ENCODE measurements around the gene PRKCZ.

PRKCZ gene

DNA sequence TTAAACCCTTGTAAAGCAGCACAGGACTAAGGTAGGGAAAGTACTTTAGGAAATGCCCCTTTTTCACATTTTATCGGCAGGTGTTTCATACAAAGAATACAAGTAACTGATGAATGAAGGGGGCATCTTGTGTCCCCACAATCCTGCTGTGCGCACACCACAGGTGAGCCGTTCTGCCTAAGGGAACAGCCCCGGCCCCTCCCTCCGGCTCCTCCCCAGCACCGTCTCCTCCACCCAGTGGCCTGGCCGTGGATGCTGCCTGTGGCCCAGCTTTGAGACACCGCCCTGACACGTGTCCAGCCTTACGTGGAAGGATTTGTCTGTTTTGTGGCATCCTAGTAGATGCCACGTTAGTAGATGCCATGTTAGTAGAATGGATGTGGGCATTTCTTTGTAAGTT is 131.5 kb downstream of the PRKCZ start:
- no peak for DNase-seq

DNA sequence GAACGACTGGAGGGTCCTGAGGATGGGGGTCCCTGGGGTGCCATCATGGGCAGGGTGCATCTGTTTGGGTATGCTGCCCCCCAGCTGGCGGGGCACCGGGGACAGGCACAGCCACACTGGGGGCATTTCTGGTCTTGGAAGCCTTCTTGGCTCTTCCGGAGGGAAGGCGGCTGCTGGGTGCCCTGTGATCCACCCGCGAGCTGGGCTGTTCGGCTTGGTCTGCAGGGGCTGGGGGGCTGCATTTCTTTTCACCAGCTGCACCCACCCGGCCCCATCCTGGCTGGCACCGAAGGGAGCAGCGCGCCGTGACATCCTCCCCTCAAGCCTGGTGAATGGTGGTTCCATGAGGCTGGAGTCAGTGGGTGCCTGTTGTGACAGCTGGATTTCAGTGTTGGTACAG is 132.2 kb downstream of the PRKCZ start:
- no peak for DNase-seq

DNA sequence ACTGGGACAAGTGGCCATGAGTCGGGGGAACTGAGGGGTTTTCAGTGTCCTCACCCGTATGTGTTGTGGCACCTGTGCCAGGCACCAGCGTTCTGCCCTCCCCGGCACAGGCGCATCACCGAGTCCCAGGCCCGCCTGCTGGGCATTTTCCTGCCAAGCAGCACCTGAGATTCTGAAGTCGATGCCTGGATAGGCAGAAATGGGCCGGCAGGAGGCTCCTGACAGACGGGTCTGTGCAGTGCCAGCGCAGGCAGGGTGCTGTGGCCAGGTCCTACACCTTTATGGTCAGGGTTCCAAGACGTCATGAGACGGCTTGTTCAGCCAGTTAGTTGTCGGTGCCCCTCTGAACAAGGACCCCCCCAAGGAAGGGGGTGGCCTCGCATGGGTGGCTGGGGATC is 133.7 kb downstream of the PRKCZ start:
- no peak for DNase-seq

DNA sequence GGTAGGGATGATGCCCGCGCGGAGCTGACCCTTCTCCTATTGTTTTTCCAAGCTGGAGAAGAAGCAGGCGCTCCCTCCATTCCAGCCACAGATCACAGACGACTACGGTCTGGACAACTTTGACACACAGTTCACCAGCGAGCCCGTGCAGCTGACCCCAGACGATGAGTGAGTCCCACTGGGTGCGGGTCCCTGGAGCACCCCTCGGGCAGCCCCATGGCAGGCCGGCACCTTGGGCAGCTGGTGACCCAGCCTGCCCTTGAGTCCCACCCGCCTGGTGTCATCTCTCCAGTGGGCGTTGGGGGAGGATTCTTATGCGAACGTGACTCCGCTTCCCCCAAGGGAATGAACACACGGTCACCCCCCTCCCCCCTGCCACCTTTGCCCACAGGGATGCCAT is 134.3 kb downstream of the PRKCZ start:
- DNase-seq: no peak

DNA sequence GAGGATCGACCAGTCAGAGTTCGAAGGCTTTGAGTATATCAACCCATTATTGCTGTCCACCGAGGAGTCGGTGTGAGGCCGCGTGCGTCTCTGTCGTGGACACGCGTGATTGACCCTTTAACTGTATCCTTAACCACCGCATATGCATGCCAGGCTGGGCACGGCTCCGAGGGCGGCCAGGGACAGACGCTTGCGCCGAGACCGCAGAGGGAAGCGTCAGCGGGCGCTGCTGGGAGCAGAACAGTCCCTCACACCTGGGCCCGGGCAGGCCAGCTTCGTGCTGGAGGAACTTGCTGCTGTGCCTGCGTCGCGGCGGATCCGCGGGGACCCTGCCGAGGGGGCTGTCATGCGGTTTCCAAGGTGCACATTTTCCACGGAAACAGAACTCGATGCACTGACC is 134.7 kb downstream of the PRKCZ start:
- no peak for DNase-seq

DNA sequence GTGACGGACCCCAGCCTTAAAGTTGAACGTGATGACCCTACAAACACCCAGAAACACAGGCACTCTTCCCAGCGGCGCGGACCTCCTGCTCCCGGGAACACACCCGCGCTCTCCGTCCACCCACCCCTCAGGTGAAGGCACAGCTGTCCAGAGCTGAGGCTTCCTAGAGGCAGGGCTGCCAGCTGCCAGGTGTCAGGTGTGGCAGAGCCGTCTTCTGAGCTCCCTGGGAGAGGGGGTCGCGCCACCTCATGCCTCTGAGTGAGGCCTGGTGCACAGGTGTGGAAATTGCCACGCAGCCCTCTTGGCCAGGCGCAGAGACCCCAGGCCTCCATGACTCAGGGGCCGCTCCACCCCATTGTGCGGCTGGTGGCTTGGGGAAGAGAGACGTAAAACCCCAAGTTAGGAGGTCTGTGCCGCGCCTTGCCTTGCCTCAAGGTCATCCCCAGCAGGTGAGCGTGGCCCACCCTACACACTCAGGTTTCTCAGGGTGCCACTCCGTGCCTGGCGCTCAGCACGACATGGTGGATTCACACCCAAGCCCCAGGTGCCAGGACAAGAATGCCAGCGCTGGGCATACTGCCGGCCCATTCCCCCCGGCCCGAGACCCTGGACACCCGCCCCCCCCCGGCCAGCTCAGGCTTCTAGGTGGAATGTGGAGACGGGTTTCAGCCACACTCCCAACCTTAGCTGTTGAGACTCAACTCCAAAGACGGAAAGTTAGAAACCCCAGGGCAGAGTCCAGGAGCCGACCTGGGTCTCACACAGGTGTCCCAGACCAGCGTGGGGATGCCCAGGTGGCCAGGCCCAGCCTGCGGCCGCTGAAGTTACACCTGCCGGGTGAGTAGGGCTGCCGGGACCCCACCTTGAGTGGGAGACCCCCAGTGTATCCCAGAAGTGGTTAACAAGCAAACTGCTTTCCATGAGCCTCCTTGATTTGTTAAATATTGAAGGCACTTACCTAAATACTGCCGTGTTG is 136.0 kb downstream of the PRKCZ start:
- no peak for DNase-seq

DNA sequence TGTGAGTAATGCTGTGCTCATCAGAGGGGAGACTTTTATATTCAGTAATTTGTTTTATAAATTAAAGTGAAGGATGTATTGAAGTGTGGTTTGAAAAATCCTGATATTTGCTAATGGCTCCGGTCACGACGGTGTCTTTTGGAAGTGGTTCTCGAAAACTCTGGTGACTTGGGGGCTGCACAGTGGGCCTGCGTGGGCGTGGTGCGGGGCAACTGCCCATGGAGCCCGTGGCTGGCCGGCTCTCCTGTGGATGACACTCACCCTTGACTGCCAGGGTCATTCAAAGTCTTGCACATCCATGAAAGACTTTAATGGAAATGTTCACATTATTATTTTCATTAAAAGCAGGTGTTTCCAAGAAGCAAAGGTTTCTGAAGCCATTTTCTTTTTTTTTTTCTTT is 136.7 kb downstream of the PRKCZ start:
- no peak for DNase-seq

DNA sequence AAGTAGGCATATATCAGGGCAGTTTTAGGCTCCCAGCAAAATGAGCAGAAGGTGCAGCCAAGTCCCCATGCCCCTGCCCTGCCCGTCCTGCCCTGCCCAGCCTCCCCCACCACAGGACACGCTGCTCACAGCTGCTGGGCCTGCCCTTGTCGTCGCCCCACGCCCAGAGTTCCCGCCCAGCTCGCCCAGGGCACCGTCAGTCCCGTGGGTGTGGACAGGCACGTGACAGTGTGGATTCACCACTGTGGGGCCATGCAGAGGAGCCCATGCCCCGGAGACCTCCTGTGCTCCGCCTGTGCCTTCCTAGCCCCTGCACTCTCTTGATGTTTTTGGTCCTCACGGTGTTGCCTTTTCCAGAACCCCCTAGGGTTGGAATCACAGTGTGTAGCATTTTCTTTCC is 137.4 kb downstream of the PRKCZ start:
- no peak for DNase-seq

DNA sequence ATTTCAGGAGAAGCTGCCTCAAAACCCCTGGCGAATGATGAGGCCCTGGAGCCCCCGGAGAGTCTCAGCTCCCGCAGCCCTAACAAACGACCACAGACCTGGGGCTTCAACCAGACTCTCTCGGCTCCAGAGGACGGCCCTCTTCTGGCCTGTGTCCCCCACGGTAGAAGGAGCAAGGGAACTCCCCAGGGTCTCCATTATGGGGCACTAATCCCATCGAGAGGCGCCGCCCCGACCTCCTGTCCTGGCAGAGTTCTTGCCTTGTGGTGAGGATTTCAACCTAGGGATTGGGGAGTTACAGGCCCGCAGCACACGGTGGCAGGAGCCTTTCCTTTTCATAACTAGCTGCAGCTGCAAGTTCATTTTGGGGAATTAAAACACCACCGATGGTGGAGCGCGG is 138.1 kb downstream of the PRKCZ start:
- DNase-seq: peak in 1 of 2 experiments; percentile 67

DNA sequence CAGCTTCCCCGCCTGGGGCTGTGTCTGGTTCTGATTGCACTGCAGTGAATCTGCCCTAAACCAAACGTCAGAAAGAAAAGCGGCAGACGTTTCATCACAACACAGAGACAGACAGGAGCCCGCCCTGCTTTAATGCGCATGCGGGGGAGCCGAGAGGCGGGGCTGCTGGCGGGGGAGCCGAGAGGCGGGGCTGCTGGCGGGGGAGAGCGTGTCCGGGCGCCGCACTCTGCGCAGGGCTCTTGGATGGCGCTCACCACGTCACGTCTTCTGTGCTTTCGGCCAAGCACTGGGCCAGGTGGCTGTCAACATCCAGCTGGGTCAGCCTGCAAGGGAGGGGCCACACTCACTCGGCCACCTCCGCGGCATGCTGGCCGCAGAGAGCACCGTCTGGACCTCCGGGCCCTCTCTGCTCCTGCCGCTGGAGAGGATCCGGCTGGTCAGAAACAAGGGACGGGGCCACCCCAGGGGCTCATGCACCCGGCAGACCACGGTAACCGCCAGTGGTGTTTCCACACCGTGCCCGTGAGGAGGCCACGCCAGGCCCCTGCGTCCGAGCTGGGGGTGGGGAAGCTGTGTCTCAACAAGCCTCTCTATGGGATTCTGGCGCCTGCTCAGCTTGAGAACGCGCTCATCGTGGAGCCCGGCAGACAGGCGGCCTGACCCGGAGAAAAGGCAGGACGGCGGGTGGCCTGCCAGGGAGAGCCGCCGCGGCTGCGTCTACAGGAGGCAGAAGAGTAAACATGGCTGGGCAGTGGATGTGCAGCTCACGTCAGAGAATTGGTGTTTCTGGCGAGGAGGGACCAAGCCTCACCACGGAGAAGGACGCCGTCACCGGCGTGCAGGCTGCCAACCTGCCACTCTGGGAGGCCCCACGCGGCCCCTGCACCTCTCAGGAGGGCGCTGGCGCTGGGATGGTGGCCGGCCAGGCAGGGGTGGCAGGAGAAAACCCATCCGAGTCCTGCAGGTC is 139.5 kb downstream of the PRKCZ start:
- DNase-seq: peak; percentile 80 to 92

DNA sequence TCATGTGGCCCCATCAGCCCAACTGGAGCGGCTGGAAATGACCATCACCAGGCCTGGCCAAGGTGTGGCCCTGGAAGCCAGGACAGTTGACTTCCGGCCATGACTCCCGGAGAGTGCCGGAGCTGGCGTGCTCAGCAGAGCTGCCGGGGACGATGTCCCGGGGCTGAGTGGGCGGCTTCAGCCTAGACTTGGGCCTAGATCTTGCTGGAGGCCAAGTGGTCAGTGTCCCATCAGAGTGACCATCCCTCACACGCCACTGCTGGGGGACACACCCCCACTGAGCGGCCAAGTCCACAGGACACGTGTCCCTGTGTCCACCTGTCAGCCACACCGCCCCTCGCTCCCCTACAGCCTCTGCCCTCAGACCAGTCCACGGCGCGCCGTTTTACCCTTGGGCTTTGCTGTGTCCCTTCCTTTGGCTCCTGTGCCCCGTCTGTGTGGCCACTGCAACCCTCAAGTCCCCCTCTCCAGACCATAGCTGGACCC is 140.3 kb downstream of the PRKCZ start:
- no peak for DNase-seq

DNA sequence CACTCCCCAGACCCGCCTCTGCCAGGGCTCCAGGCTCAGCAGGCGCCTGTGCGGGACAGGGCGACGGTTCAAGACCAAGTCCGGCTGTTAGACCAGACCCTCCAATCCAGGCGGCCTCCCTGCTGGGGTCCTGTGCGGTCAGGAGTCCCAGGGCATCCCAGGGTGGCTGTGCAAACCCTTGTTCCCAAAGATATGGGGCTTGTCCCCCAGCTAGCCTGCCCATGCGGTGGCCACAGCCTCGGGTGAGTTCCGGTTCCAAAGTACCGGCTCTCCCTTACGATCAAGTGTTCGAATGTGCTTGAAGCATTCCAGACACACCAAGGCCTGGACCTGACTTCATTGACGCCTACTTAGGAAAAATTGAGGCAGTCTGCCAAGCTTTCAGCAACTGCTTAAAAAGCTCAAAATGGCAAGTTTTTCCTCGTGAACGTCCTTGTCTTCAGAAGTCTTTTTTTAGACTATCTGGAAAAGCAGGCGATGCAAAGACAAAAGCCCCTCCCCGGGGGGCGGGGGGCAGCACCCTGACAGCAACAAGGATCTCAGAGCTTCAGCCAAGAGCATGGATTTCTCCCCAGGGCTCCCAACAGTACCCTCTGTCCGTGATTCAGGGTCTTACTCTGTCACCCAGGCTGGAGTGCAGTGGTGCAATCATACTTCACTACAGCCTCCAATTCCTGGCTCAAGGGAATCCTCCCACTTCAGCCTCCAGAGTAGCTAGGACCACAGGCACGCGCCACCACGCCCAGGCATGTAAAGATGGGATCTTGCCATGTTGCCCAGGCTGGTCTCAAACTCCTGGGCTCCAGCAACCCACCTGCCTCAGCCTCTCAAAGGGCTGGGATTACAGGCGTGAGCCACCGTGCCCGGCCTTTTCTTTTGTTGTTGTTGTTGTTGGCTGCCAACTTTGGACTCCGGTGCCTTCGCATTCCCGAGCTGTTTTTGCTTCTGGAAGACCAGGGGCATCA is 142.1 kb downstream of the PRKCZ start:
- no peak for DNase-seq

DNA sequence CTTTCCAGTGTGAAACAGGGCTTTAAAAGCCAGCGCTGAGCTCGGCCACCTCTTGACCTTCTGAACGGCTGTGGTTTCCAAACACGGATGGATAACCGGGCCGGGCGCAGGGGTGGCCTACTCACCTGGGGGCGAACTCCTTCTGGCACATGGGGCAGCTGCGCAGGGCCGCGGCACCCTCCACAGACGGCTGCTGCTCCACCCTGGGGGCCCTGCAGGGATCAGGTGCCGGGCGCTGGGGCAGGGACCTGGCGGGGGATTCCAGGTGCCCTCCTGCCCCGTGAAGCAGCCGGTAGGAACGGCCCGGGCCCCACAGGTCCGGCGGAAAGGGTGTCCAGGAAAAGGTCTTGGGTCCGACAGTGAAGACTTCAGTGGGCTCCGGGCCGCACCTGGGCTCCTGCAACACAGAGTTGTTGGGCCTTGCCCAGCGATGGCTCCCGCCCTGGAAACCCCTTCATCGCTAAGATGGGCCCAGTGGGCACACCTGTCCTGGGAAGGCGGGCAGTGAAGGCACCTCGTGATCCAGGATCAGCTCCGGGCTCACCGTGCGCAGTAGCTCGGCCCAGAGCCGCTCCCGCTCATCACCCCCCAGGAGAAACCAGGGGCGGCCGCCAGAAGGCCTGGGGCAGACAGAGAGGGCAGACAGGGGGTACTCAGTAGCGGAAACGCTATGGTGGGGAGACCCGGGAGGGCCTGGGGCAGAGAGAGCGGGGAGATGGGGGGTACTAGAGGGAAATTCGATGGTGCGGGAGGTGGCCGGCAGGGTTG is 143.5 kb downstream of the PRKCZ start:
- no peak for DNase-seq

DNA sequence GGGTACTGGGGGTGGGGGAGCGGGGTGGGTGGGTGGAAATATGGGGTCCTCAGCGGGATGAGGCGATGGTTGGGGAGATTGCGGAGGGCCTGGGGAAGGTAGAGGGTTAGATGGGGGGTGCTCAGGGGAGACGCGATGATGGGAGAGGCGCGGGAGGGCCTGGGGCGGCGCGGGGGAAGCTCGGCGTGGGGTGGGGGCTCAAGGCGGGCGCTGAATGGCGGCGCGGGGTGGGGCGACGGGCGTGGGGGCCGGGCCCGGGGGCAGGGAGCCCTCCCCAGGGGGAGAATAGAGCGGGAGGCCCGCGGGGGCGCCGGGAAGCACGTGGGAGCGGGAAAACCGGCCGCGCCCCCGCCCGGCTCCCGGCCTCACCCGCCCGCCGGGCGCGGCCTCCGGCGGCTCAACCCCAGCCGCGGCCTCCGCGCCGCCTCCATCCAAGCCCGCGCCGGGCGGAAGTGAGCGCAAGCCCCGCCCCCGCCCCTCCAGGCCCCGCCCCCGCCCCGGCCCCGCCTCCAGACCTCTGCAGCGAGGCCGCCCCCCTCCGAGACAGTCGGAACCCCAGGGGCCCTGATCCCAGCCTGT is 144.2 kb downstream of the PRKCZ start, which contains the start of gene FAAP20:
Gene FAAP20 (minus strand): TSS at position 454 of the 579 bp plus-strand sequence. CDS start 23 bp downstream, at position 431.
- DNase-seq: no peak

DNA sequence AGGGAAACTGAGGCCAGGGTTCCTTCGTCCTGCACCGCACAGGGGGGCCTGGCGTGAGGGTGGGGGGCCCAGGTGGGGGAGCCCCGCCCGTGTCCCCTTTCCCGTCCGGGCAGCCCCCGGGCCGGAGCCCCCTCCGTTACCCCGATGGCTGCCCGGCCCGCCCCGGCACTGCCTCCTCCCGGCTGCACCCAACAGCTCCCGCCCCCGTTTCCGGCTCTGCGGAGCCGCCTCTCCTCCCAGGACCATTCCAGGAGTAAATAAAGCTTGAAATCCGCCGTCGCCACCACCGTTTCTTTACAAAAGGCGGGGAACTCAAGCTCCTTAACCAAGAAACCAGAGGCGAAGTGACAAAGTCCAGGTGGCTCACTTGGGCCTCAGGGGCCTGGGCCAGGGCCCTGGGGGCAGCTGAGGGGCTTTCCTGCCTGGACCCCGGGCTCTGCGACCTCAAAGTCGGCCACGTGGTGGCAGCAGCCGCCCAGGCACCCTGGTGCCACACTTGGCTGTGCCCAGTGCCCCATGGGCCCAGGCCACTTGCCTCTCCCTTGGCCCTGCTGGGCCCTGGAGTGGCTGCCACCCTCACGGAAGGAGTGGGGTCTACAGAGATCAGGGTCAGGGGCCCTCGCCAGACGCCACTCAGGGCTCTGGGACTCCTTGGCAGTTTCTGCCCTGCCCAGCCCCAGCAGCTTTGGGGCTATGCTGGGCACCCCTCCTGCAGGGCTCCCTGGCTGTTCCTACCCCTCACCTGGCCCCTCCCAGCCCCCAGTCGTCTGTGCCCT is 144.9 kb downstream of the PRKCZ start:
- DNase-seq: peak; percentile 77 to 84

DNA sequence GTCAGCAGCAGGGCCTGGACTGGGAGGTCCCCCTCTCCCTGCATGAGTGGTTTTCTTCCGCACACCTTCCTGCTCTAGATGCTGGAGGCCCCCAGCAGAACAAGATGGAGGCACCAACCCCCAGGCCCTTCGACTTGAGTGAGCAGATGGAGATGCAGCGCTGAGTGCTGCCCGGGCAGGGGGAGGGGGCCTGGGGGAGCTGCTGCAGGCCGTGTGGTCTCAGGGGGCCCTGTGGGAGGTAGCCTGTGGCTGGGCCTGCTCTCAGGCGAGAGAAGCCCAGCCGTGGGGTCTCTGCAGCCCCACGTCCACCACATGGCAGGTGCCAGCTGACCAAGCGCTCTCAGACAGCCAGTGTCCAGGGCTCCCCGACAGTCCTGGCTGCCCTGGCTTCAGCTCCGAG is 145.6 kb downstream of the PRKCZ start:
- DNase-seq: peak in 1 of 2 experiments; percentile 55

DNA sequence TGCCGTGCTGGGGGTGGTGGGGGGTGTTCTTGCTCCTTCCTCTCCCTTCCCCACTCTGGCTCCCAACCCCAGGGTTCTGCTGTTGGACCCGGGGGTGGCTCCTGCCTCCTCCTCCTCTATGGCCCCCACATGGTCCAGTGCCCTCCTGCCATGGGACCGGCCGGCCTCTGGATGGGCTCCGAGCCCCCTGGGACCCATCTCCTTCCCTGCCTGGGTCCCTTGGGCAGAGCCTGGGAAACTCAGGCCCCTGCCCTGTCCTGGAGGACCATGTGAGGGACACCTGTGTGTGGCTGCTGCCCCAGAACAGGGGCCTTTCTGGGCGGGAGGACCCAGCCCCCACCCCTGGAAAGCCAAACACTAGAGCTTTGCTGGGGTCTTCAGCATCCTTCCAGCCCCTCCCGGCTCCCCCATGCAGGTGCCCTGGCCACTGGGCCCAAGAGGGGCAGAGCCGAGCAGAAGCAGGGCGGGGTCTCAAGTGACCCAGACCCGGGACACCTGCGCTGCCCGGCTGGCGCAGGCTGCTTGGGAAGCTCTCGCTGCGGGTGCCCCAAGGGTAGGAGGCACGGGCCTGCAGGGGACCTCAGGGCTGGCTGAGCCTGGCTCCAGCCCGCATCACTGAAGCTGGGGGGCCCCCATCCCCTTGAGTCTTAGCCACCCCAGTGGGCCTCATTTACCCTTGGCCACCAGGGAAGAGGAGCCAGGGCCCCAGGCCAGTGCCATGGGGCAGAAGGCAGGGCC is 146.9 kb downstream of the PRKCZ start:
- no peak for DNase-seq

DNA sequence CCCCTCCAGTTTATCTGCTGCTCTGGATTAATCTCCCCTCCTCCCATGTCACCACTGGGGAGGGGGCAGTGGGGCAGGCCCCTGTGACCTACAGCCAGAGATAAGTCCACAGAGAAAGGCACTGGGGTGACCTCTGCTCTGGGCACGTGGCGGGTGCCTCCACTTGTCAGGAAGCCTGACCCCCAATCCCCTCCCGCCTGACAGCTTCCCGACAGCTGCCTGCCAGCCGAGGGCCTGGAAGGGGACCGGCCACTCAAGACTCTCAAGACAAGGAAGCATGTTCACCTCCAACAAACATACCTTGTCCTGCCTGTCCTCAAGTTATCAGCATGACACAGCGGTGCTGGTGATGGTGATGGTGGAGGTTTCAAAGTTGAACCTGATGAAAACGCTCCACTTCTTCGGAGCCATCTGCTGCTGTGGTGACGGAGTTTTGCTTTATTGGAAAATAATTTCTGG is 147.5 kb downstream of the PRKCZ start:
- no peak for DNase-seq

DNA sequence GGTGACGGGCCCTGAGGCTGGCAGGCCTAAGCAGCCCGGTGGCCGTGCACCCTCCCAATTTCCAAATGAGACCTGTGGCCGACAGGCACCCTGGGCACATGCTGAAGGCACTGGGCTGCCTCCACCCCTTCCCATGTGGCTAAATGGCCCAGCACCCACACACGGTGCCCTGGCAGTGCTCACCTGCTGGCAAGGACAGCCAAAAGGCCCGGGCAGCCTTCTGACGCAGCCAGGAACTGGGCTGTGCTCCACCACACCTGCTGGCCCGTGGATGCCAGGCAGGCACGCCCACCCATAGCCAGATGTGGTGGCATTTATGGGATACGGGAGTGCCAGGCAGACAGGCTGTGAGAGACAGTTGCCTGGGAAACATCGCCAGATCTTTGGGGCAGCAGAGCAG is 148.4 kb downstream of the PRKCZ start:
- no peak for DNase-seq
